NCI-H2107 (cell line): ENCODE data around the gene RPL27A.

Experiments used
- DNase-seq: peaks from one replicate; lab custom pipeline; 2025; lab: John Stamatoyannopoulos, UW

RPL27A gene

DNA sequence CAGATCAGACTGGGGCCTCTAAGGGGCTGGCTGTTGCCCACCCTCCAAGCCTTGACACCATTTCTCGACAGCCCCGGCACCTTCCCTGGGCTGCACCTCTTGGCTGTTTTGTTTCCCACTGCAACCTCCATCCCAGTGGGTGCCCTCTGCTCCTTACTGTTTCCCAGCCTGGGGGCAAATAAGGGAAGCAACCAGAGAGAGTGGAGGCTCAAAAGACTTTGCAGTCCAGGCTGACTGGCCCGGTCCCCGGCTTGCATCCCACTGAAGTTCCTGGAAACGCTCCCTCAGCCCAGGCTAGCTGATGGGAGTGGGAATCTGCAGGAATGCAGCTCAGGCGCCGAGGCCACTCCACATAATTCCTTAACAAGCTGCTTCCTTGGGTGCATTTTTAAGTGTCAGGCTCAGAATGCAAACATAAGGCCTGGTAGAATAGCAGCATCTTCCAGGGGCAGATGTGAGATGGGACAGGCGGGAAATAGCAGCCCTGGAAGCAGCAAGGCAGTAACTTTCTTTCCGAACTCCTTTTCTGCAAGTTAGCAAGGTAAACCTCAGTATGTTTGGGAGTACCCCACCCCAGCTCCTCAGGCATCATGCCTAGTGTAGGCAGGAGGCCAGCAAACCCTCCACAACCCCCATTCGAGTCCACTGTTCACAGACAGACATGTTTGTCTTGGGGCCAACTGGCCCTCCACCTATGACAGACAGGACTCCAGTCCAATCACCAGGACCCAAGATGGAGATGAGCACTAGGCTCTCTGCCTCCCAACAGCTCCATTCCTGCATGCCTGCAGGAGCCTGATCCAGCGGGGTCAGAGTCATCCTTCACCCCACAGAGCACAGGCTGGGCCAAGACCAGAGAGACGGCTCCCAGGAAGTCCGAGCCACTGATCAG lies 39.3 kb downstream of the RPL27A start:
- no peak for DNase-seq

DNA sequence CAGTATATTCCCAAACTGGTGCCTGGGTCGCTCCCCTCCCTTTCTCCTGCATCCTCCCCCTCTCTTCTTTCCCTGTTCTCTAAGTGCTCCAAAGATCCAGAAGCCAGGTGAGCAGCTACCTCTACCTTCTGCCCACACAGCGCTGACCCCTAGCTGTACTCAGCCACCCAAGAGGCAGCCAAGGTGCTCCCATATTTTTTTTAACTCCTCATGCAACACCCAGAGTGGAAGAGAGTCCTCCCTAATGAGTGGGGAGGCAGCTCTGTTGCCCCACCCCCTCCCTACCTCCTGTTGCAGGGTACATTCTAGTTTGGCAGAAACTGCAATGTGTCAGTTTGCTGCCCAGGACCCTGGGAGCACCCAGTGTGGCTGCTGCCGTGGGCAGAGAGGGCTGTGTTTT lies 40.2 kb downstream of the RPL27A start:
- no peak for DNase-seq

DNA sequence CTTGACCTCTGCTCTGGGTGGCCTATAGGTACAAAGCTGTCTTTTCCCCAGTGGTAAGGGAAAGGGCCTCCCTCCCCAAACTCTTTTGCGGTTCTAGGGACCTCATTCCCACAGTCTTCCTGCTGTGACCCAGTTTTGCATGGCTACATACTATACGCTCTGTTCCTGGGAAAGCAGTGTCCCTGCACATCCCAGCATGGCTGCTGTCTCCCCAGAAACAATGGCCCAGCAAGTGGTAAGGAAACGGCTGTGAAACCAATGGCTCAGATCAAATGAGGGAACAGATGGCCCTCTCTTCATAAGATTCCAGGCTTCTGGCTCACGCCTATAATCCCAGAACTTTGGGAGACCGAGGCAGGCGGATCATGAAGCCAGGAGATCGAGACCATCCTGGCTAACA lies 41.1 kb downstream of the RPL27A start:
- no peak for DNase-seq

DNA sequence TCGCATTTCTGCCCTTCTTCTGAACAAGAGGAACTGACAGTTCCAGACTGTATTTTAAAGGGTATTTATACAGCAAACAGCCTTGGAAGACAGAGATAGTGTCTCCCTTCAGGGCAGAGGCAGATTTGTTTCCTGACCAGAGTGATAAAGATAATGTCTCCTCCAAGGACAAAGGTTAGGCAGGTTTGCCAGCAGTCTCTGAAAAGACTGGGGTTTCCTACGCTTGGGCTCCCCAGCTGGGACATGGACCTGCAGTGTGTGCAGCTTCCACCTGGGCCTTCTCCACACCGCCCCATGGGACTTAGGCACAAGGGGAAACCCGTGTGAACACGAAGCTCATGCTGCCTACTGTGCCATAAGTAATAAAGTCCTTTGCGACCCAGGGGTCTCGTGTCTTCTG lies 42.1 kb downstream of the RPL27A start:
- DNase-seq, result no peak

DNA sequence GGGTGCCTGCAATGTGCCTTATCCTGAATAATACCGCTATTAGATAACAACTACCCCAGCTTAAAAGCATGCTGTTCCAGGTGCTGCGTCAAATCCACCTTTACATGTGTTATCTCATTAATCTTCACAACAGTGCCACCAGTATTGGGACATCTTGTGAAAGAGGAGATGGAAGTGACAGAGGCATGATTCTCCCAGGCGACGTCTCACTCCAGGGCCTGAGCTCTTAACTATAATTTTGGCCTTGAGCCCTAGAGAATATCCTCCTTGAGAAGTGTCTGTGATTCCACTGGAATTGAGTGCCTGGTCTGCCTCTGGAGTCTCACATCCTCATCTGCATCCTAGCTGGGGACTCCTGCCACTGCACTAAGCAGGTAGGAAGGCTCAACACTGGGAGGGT lies 43.8 kb downstream of the RPL27A start:
- DNase-seq, result no peak

DNA sequence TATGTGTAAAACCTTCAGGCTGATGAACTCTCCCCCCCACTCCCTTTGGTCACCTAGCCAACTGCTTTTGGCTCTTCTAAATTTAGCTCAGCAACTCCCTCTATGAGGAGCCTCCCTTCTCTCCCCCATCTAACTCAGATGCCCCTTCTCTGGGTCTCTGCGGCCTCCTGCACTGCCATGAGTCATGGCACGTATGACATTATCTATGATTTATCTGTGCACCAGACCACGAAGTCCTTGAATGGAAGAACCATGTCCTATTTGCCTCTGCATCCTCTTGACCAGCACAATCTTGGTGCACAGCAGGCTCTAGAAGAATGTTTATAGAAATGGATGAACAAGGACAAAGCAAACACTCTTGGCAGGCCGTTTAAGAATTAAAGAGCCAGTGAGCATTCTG lies 46.0 kb downstream of the RPL27A start:
- no peak for DNase-seq

DNA sequence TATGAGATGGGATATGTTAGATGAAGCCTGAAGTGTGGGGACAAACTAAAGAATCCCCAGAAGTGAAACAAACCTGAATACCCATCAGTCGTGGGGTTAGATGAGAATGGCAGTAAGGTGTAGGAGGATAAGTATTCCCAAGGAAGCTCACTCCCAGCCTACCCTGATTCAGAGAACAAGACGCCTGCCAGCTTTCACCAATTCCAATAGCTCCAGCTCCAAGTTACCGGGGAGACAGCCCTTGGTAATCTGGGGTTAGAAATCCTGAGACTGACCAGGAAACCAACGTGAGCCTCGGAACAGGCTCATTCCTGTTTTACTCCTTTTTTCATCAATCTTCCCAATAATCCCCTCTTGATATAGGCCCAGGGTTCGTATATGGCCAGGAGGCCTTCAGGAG lies 46.5 kb downstream of the RPL27A start:
- DNase-seq, result no peak

DNA sequence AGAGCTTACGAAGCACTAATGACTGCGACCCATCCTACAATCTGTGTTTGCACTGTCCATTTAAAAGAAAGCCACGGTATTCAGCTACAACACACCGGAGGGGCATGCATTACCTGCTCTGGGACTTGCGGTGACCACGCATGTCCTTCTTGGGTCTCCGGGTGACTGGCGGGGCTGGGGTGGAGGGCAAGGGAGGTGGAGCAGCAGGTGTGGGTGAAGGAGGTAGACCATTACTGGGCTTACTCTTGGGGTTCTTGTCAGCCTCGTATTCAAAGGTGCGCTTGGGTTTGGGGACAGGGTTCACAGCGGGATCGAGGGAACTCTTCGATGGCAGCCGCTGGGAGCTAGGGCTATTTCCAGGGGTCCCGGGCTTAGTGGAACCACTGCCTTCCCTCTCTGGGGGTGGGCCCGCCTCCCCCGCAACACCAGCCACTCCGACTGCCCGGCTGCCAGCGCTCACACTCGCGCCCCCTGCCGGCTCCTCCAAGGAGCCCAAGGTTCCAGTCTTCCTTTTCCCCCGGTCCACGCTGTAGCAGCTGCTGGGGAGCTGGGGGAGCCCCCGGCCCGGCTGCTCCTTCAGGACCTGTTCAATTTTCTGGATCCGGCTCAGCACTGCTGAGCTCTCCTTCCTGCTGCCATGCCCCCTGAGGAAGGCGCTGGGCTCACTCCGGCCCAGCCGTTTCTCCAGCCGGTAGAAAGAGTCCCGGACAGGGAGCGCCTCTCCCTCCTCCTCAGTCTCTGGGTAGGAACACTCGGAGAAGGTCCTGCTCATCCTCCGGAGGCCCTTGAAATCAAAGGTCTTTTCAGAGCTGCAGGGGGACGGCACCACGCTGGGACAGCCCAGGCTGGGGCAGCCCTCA lies 47.5 kb downstream of the RPL27A start:
- no peak for DNase-seq

DNA sequence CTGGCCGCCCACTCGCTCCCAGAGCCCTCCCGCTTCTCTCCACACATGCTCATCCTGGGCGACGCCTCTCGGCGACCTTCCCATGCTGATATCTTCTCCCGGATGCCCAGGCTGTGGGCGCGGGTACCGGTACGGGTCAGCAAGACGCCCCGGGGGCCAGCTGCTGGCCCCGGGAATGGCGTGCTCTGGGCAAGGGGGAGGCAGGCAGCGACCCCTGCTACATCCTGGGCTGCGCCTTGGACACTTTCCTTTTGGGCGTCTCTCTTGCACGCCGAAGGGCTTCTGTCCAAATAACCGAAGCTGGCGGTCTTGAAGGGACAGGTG lies 48.1 kb downstream of the RPL27A start:
- no peak for DNase-seq

DNA sequence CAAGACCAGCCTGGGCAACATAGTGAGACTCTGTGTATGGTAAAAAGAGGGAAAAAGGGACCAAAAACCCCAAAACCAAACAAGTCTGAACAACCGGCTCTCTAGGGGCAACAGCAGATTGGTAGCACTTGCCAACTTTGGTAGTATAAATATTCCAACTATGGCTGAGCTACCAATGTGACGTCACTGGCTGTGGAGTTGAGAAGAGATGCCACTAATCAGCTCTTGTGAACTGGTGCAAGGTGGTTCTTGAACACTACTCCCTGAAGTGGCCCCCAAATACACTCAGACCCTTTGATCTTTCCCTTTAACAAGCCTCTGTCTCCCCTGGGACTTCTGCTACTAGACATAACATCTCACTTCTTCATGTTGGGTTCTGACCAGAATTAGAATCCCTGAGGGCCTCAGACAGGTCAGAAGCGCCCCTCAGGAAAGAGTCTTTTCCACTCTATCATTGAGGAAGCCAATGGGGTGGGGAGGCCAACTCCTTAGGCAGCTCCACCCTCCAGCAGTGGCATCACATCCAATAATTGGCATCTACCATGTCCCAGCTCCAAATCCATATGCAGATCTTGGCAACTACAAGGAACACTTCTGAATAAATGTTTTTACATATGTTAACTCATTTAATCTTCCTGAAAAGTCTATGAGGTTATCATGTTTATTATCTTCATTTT lies 49.2 kb downstream of the RPL27A start:
- no peak for DNase-seq

DNA sequence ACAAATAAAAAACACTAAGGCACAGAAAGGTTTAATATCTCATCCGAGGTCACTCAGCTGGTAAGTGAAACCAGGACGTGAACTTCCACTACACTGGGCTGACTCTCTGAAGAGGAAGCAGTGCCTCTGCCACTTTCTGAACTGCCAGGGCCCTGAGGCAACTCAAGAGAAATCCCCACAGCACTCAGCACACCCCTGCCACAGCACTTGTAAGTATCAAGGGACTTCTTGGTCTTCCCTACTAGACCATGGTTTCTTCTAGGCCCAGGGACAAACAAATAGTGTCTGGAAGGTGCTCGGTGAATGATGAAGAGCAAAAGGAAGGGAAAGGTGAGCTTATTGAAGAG lies 49.7 kb downstream of the RPL27A start:
- DNase-seq, result no peak

DNA sequence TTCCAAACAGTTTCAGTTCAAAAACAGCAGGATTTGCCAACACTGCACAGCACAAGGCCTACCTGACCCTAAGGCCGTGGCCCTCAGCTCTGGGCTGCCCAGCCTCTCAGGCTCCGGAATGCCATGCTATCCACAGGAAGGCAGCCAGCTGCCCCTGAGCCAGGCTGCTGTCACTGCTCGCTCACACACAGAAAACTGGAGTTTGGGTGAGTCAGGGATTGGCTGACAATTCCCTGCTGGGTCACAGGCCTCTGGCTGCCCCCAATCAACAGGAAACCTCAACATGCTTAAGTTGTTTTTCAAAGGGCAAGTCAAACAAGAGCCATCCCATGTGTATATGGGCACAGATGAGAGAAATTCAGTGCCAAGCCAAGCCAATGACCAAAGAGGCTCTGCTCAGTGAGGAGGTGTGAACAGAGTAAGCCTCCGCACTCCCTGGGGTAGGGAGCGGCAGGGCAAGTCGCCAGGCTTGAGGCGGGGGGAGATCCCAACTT lies 50.2 kb downstream of the RPL27A start:
- no peak for DNase-seq

DNA sequence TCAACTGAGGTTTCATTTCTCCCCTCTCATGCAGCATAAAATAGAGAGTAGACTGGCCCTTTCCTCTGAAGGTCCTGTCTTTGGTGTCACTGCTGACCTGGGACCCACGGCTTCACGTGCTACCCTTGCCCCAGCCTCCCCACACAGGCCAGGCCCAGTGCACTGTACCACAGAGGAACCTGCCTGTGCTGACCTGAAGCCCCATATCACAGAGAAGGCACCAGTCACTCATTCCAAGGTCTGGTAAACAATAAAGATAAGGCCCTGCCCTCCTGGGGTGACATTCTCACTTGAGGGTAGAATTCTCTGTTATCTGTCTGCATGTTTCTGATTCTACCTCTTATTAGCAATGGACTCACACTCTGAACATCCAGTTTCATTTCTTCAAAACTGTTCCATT lies 51.3 kb downstream of the RPL27A start:
- no peak for DNase-seq

DNA sequence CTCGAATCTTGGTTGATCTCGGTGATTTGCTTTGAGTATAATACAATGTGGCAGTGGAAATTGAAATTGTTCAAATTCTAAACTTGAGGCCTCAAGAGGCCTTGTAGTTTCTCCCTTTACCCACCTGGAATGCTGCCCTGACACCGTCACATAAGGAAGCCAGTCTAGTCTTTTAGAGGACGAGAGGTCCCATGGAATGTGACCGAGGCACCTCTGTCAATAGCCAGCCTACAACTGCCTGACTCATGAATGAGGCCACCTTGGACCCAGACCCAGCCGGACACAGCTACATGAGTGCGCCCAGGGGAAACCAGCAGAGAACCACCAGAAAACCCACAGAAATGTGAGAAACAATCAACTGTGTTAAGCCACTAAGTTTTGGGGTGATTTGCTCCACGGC lies 52.5 kb downstream of the RPL27A start:
- DNase-seq, result no peak

DNA sequence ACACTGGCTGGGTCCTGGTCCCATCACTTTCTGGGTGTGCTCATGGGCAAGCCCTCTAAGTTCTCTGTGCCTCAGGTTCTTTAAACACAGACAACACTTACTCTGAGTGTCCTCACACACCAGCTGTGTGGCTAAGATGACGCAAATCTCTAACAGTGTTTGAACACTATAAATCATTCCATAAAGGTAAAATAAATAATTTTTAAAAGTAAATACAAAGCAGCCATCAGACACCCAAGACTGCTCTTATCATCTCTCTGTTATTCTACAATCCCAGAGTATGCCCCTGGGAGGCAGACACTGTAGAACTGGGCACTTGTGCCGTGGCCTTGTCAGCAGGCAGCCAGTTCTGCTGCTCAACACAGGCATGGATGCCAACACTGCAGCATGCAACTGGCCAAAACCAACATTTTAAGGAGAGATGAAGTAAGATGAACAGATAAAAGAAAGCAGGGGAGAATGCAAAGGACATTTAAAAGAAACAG lies 56.8 kb downstream of the RPL27A start:
- DNase-seq, result no peak
